HepG2 (cell line): ENCODE data around the gene CAPS. TPM values are rescaled to one million over a fixed set of nuclear protein-coding genes. Genes with fewer than 3 reads are reported as not detected.

Experiments
- ATAC-seq: fragments of 200-7000 bp; cut with Tn5 transposase; 3 replicates; pipeline ENCODE4 v1.9.1; 2020; ENCODE audit warnings: mild to moderate bottlenecking, moderate library complexity
- BruUV-seq: library from RNA; stranded (reverse); fragments of 400-500 nt; replicated peaks from 2 replicates; lab custom pipeline; 2021; lab: Mats Ljungman, UMichigan
- CTCF ChIA-PET: fragments of 300-600 bp; formaldehyde crosslinking; extraction: SDS; loops from one replicate; lab custom pipeline; 2021; ENCODE audit warnings: low total read pairs, inconsistent platforms, low intra/inter-chr PET ratio; lab: Yijun Ruan, JAX
- POLR2A ChIA-PET: fragments of 350-600 bp; sonication (Branson Sonifier 250); formaldehyde crosslinking; loops from one replicate; lab custom pipeline; 2020; ENCODE audit warnings: antibody characterized with exemption, inconsistent platforms; lab: Yijun Ruan, JAX
- DNase-seq: peaks from one replicate; pipeline ENCODE4 v3.0.0-alpha.2; 2015; ENCODE audit warnings: low spot score
- FAIRE-seq: peaks from 3 replicates; lab custom pipeline; 2011; peaks lifted over from hg19 to GRCh38; lab: Jason Lieb, UNC
- H2AFZ ChIP-seq: one replicate; pipeline ENCODE4 v1.6.1; 2011; ENCODE audit warnings: low read length, inconsistent platforms
- H3K27ac ChIP-seq: fragments of 300-600 bp; 3 replicates; pipeline ENCODE4 v1.8.0; 2011; ENCODE audit warnings: mixed run types, mild to moderate bottlenecking, mixed read lengths, low read length, inconsistent platforms; ENCODE audit not compliant: insufficient read depth; ENCODE audit errors: extremely low read length
- H3K27me3 ChIP-seq, 2 experiments: fragments of 200-600 bp in 1 of 2; 2 replicates in 1 of 2; 3 replicates in 1 of 2; pipeline versions ENCODE4 v1.6.0 to v1.8.0; 2011; ENCODE audit warnings: low read length in 2 of 2, mild to moderate bottlenecking in 2 of 2, moderate library complexity in 2 of 2, inconsistent platforms in 1 of 2; ENCODE audit not compliant: insufficient read depth in 2 of 2, control insufficient read depth in 1 of 2
- H3K36me3 ChIP-seq, 2 experiments: fragments of 200-600 bp in 1 of 2; replicated peaks in 1 of 2; 2 replicates in 1 of 2; 3 replicates in 1 of 2; pipeline versions ENCODE4 v1.5.1 to v1.8.0; 2011; ENCODE audit warnings: low read length in 2 of 2, inconsistent platforms in 1 of 2; ENCODE audit not compliant: insufficient read depth in 2 of 2, control insufficient read depth in 1 of 2
- H3K4me1 ChIP-seq: 2 replicates; pipeline ENCODE4 v1.5.1; 2012; ENCODE audit warnings: low read length, inconsistent platforms; ENCODE audit not compliant: insufficient read depth
- H3K4me2 ChIP-seq: 2 replicates; pipeline ENCODE4 v1.6.0; 2011; ENCODE audit warnings: low read depth, low read length, inconsistent platforms
- H3K4me3 ChIP-seq, 3 experiments: fragments of 200-600 bp in 1 of 3; sonication (generic), shearing (Covaris generic) in 1 of 3; replicated peaks in 1 of 3; 2 replicates each; pipeline ENCODE4 v1.5.1; 2011 to 2016; ENCODE audit warnings: low read length in 3 of 3, inconsistent platforms in 2 of 3, low read depth in 2 of 3, mild to moderate bottlenecking in 2 of 3, control low read depth in 1 of 3, mixed read lengths in 1 of 3; ENCODE audit not compliant: insufficient read depth in 1 of 3
- H3K79me2 ChIP-seq: one replicate; pipeline ENCODE4 v1.6.1; 2011; ENCODE audit warnings: low read length, inconsistent platforms; ENCODE audit not compliant: insufficient read depth
- H3K9ac ChIP-seq: 2 replicates; pipeline ENCODE4 v1.6.0; 2011; ENCODE audit warnings: mild to moderate bottlenecking, low read depth, low read length, inconsistent platforms; ENCODE audit not compliant: insufficient read depth
- H3K9me3 ChIP-seq: 2 replicates; pipeline ENCODE4 v1.5.1; 2012; ENCODE audit warnings: mild to moderate bottlenecking, low read length
- H4K20me1 ChIP-seq: 2 replicates; pipeline ENCODE4 v1.6.0; 2011; ENCODE audit warnings: inconsistent platforms, mild to moderate bottlenecking, low read length, moderate library complexity; ENCODE audit not compliant: insufficient read depth
- CBX1 ChIP-seq: IDR thresholded peaks from one replicate; pipeline ENCODE4 v1.6.1; 2016; ENCODE audit warnings: antibody characterized with exemption, low read depth
- HOXA7 ChIP-seq: sonication (generic); formaldehyde crosslinking; IDR thresholded peaks from 2 replicates; pipeline ENCODE4 v1.8.1; 2022; ENCODE audit warnings: mild to moderate bottlenecking, missing genetic modification reagents, moderate library complexity
- KDM1A ChIP-seq: IDR thresholded peaks from 2 replicates; pipeline ENCODE4 v1.6.1; 2016; ENCODE audit warnings: missing compliant biosample characterization
- MAFF ChIP-seq: IDR thresholded peaks from 2 replicates; pipeline ENCODE4 v1.6.1; 2011; ENCODE audit warnings: low read depth, low read length, improper control_type of control experiment
- NCOA2 ChIP-seq: sonication (generic); formaldehyde crosslinking; IDR thresholded peaks from 2 replicates; pipeline ENCODE4 v1.8.0; 2022; ENCODE audit warnings: inconsistent platforms
- PAWR ChIP-seq: sonication (generic); formaldehyde crosslinking; IDR thresholded peaks from 2 replicates; pipeline ENCODE4 v1.4.0; 2020; ENCODE audit warnings: missing genetic modification reagents, mild to moderate bottlenecking, borderline replicate concordance
- RARA ChIP-seq: IDR thresholded peaks from 2 replicates; pipeline ENCODE4 v1.6.1; 2016; ENCODE audit warnings: missing genetic modification reagents, missing compliant biosample characterization
- RBM39 ChIP-seq: fragments of 200-400 bp; formaldehyde crosslinking; IDR thresholded peaks from one replicate; pipeline ENCODE4 v1.6.1; 2018; ENCODE audit warnings: antibody characterized with exemption, mild to moderate bottlenecking, low read depth, low read length; ENCODE audit not compliant: poor library complexity, severe bottlenecking
- RXRB ChIP-seq: IDR thresholded peaks from 2 replicates; pipeline ENCODE4 v1.6.1; 2016; ENCODE audit warnings: borderline replicate concordance, missing genetic modification reagents, missing compliant biosample characterization
- SMARCE1 ChIP-seq: fragments of 450-650 bp; IDR thresholded peaks from 2 replicates; pipeline ENCODE4 v1.6.1; 2017; ENCODE audit warnings: borderline replicate concordance
- ZFP36L2 ChIP-seq: sonication (generic); formaldehyde crosslinking; IDR thresholded peaks from 2 replicates; pipeline ENCODE4 v1.4.0; 2020; ENCODE audit warnings: missing genetic modification reagents
- ZFP37 ChIP-seq: sonication (generic); formaldehyde crosslinking; IDR thresholded peaks from 2 replicates; pipeline ENCODE4 v1.4.0; 2020; ENCODE audit warnings: missing genetic modification reagents, borderline replicate concordance
- ZNF343 ChIP-seq: sonication (generic); formaldehyde crosslinking; IDR thresholded peaks from 2 replicates; pipeline ENCODE4 v1.4.0; 2020; ENCODE audit warnings: mild to moderate bottlenecking, missing genetic modification reagents
- ZNF598 ChIP-seq: sonication (generic); formaldehyde crosslinking; IDR thresholded peaks from 2 replicates; pipeline ENCODE4 v1.5.1; 2020; ENCODE audit warnings: mild to moderate bottlenecking, missing genetic modification reagents, borderline replicate concordance
- ZNF713 ChIP-seq: sonication (generic); formaldehyde crosslinking; IDR thresholded peaks from 2 replicates; pipeline ENCODE4 v1.4.0; 2020; ENCODE audit warnings: mild to moderate bottlenecking, missing genetic modification reagents
- WGBS: methylation state at CpG from one replicate; pipeline ENCODE4 v1.1.6; 2017; ENCODE audit warnings: low lambda C conversion rate; 5-methylcytosine and 5-hydroxymethylcytosine counted together
- in situ Hi-C: cut with HindIII; loops from 2 replicates; pipeline ENCODE4 v1.10.0; 2017; ENCODE audit warnings: low pct_unique_long_range_greater_than_20kb; ENCODE audit not compliant: extremely low pct_ligation_motif_present
- intact Hi-C: fragments of 100-400 bp; cut with micrococcal nuclease; formaldehyde crosslinking; loops from one replicate; pipeline ENCODE4 v1.10.0; 2022; ENCODE audit not compliant: unreplicated experiment
- polyA plus RNA-seq, 8 experiments: library from polyadenylated mRNA; depleted of rRNA in 3 of 8; stranded (reverse) in 7 of 8; unstranded in 1 of 8; fragments of >200 nt; fragmentation: Illumina TruSeq in 4 of 8; extraction: Trizol in 4 of 8; gene quantifications; 2 replicates each; pipeline versions ENCODE4 v1.2.1 to v1.2.3, GENCODE V29; 2011 to 2016; ENCODE audit warnings: low read depth in 4 of 8, missing spikeins in 1 of 8, mixed read lengths in 1 of 8; ENCODE audit not compliant: insufficient read depth in 1 of 8
- total RNA-seq, 5 experiments: library from RNA; depleted of rRNA; stranded (reverse); fragments of >200 nt; fragmentation: Illumina TruSeq; extraction: Trizol; gene quantifications; 2 replicates each; pipeline ENCODE4 v1.2.3, GENCODE V29; 2016; ENCODE audit warnings: low read depth in 1 of 5
- TF ChIP-seq, protein P1 (sequence below): sonication (generic); formaldehyde crosslinking; IDR thresholded peaks from 2 replicates; pipeline ENCODE4 v1.8.0; 2022; ENCODE audit warnings: missing genetic modification reagents, mild to moderate bottlenecking, borderline replicate concordance
- TF ChIP-seq, protein P2 (sequence below): IDR thresholded peaks from 2 replicates; pipeline ENCODE4 v1.6.1; 2016; ENCODE audit warnings: low read depth
- TF ChIP-seq, protein P3 (sequence below): sonication (generic); formaldehyde crosslinking; IDR thresholded peaks from 2 replicates; pipeline ENCODE4 v1.4.0; 2020; ENCODE audit warnings: missing genetic modification reagents
- TF ChIP-seq, protein P4 (sequence below): sonication (generic); formaldehyde crosslinking; IDR thresholded peaks from 2 replicates; pipeline ENCODE4 v1.9.0; 2021; ENCODE audit warnings: missing genetic modification reagents, borderline replicate concordance

CAPS gene
- total and polyA plus RNA-seq, 2 of the 13 experiments (the other 11 are each of a cell fraction or from before 2014, with no cell fraction given) = 3.1 TPM

DNA sequence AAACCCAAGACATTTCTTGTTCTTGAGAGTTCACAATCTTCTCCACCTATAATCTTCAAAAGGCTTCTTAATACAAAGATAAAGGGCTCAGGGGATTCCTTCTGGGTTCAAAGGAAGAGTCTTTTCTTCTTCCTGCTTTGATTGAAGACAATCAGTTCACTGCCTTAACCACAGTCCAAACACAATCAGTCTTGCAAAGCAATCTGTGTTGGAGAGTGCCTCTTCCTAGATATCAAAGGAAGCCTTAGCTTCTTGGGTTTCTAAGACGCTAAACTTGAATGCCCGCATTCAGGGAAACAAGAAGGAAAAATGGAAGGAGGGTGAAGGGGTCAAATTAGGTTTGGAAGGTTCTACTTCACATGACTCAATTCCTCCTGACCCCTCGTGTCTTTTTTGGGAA is 36.7 kb downstream of the CAPS start:
- no TSS peak for BruUV-seq
- Histone ChIP-seq H3K79me2 (peaks cover 93% of the 10 kb centered on the region), H3K4me2 (no peak overlapping the region), H3K4me1 (peaks cover 45% of the 10 kb centered on the region), H3K9me3 (no peaks in the 10 kb centered on the region), H3K27ac (no peak overlapping the region), H3K9ac (no peak overlapping the region), H4K20me1 (peaks cover 24% of the 10 kb centered on the region; the same call in 1 of the 2 replicates), H3K27me3 (no peaks in the 10 kb centered on the region), H3K36me3 (peaks cover 20 to 52% of the 10 kb centered on the region in 2 experiments; a peak in 4 of 5 replicates), H3K4me3 (no peak overlapping the region), H2AFZ (no peak overlapping the region)
- DNase-seq (no peak), FAIRE-seq (no peak), ATAC-seq (no peak)
- ChIA-PET POLR2A (no interaction called here), CTCF (no interaction called here)
- in situ Hi-C loops (loop anchor here (5.0 kb wide), 1 partner anchor 38 kb away; the partner anchor contains the start of gene CAPS), intact Hi-C loops (no loop called here)
- WGBS = 94% methylated on average over 3 of the region's 3 CpGs
- TF ChIP-seq HOXA7 = no peak
- TF ChIP-seq ZNF598 (CRISPR knock-in tag) = no peak
- TF ChIP-seq NCOA2 (CRISPR knock-in tag) = no peak
- TF ChIP-seq ZFP36L2 (CRISPR knock-in tag) = no peak
- no peak for TF ChIP-seq KDM1A (CRISPR knock-in tag)
- TF ChIP-seq ZNF343 (CRISPR knock-in tag) = no peak
- TF ChIP-seq, protein P1, sequence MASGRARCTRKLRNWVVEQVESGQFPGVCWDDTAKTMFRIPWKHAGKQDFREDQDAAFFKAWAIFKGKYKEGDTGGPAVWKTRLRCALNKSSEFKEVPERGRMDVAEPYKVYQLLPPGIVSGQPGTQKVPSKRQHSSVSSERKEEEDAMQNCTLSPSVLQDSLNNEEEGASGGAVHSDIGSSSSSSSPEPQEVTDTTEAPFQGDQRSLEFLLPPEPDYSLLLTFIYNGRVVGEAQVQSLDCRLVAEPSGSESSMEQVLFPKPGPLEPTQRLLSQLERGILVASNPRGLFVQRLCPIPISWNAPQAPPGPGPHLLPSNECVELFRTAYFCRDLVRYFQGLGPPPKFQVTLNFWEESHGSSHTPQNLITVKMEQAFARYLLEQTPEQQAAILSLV (CRISPR knock-in tag) = no peak
- TF ChIP-seq, protein P2, sequence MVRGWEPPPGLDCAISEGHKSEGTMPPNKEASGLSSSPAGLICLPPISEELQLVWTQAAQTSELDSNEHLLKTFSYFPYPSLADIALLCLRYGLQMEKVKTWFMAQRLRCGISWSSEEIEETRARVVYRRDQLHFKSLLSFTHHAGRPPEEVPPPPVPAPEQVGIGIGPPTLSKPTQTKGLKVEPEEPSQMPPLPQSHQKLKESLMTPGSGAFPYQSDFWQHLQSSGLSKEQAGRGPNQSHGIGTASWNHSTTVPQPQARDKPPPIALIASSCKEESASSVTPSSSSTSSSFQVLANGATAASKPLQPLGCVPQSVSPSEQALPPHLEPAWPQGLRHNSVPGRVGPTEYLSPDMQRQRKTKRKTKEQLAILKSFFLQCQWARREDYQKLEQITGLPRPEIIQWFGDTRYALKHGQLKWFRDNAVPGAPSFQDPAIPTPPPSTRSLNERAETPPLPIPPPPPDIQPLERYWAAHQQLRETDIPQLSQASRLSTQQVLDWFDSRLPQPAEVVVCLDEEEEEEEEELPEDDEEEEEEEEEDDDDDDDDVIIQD (CRISPR knock-in tag) = no peak
- no peak for TF ChIP-seq RXRB (CRISPR knock-in tag)
- TF ChIP-seq, protein P3, sequence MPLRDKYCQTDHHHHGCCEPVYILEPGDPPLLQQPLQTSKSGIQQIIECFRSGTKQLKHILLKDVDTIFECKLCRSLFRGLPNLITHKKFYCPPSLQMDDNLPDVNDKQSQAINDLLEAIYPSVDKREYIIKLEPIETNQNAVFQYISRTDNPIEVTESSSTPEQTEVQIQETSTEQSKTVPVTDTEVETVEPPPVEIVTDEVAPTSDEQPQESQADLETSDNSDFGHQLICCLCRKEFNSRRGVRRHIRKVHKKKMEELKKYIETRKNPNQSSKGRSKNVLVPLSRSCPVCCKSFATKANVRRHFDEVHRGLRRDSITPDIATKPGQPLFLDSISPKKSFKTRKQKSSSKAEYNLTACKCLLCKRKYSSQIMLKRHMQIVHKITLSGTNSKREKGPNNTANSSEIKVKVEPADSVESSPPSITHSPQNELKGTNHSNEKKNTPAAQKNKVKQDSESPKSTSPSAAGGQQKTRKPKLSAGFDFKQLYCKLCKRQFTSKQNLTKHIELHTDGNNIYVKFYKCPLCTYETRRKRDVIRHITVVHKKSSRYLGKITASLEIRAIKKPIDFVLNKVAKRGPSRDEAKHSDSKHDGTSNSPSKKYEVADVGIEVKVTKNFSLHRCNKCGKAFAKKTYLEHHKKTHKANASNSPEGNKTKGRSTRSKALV (CRISPR knock-in tag) = no peak
- TF ChIP-seq SMARCE1 = no peak
- no peak for TF ChIP-seq PAWR (CRISPR knock-in tag)
- TF ChIP-seq ZFP37 (CRISPR knock-in tag) = no peak
- no peak for TF ChIP-seq RBM39
- no peak for TF ChIP-seq RARA (CRISPR knock-in tag)
- no peak for TF ChIP-seq MAFF
- TF ChIP-seq ZNF713 (CRISPR knock-in tag) = no peak
- TF ChIP-seq, protein P4, sequence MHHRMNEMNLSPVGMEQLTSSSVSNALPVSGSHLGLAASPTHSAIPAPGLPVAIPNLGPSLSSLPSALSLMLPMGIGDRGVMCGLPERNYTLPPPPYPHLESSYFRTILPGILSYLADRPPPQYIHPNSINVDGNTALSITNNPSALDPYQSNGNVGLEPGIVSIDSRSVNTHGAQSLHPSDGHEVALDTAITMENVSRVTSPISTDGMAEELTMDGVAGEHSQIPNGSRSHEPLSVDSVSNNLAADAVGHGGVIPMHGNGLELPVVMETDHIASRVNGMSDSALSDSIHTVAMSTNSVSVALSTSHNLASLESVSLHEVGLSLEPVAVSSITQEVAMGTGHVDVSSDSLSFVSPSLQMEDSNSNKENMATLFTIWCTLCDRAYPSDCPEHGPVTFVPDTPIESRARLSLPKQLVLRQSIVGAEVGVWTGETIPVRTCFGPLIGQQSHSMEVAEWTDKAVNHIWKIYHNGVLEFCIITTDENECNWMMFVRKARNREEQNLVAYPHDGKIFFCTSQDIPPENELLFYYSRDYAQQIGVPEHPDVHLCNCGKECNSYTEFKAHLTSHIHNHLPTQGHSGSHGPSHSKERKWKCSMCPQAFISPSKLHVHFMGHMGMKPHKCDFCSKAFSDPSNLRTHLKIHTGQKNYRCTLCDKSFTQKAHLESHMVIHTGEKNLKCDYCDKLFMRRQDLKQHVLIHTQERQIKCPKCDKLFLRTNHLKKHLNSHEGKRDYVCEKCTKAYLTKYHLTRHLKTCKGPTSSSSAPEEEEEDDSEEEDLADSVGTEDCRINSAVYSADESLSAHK = no peak
- TF ChIP-seq CBX1 = no peak
